GM19455 (cell line): Measurements from ENCODE around the gene PSMC6.

Source experiments
- ATAC-seq: cut with Tn5 transposase; IDR thresholded peaks from one replicate; pipeline ENCODE4 v1.9.1; 2021; ENCODE audit not compliant: unreplicated experiment

The PSMC6 gene

GRCh38 chr14:52706724-52707706 lies at the start of gene PSMC6:
Gene PSMC6, plus strand, starts transcription at chr14:52707200. Its CDS starts 20 bp downstream, at chr14:52707220.
- peak; percentile 99 for ATAC-seq

DNA sequence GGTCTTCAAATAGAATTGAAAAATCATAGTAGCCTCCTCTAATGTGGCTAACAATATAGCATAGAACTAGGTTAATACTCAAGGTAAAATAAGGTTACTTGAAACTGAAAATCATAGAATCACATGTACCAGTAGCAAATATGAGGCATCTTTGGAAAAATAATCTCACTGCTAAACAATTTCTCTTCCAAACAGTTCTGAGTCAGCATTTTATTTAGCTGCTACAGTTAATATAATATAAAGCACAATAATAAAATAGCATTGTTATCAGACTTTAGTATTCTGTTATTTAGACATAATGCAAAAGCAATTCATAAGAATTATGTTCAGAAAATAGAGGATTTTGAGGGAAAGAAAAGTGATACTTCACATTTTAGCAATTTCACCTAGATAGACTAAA lies 46.7 kb upstream of the PSMC6 start:
- ATAC-seq = no peak

DNA sequence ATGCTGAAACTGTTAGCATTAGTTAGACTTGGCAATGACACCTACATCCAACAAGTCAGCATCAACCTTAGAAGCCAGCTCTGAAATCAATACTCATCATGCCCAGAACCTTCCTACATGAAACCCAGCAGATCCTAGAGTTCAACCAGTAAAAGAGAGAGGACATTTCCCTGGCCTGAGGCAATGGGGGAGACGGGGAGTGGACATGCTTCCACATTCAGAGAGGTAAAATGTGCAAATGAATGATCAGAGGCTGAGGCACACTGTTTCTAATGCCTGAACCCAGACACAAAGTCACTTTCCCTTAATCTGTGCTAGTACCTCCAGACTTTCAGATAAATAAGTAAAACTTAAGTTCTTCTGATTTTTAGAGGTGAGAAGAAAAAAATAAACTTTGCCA lies 46.2 kb upstream of the PSMC6 start:
- no peak for ATAC-seq

- no peak for ATAC-seq
Measured at GRCh38 chr14:52661314-52661713, 45.7 kb upstream of the PSMC6 start.

GRCh38 chr14:52663850-52664249 lies 43.1 kb upstream of the PSMC6 start:
- ATAC-seq = no peak

DNA sequence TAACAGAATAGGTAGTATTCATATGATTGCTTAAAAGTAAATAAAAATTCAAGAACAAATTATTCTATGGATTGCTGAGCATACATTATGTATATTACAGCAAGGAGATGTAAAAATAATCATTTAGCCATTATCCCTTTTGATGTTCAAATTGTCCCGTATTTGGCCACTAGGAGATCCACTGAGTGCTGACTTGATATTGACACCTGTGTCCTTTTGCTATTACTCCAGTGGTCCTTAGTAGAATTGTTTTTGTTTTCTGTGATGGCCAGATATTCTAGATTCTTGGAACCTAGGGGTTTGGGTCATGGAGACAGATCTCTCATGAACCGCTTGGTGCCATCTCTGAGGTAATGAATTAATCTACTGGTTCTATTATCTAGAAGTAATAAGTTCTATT lies 28.4 kb upstream of the PSMC6 start:
- ATAC-seq = no peak

GRCh38 chr14:52683985-52684520 lies 22.9 kb upstream of the PSMC6 start:
- ATAC-seq = no peak

DNA sequence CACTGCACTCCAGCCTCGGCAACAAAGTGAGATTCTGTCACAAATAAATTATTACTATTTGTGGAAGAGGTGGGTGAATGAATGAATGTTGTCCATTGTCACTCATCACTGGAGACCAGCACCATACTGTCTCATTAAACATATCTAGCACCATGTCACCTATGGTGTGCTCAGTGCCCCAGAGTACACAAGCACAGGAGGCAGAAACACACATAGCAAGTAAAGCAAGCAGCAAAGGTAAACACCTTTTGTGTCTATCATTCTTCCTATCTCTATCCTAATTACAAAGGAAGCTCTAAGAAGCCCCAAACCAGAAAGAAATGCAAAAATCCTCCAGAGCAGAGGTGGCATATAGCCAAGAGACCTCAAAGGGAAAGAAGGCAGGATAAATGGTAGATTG lies 20.8 kb upstream of the PSMC6 start:
- ATAC-seq = no peak

DNA sequence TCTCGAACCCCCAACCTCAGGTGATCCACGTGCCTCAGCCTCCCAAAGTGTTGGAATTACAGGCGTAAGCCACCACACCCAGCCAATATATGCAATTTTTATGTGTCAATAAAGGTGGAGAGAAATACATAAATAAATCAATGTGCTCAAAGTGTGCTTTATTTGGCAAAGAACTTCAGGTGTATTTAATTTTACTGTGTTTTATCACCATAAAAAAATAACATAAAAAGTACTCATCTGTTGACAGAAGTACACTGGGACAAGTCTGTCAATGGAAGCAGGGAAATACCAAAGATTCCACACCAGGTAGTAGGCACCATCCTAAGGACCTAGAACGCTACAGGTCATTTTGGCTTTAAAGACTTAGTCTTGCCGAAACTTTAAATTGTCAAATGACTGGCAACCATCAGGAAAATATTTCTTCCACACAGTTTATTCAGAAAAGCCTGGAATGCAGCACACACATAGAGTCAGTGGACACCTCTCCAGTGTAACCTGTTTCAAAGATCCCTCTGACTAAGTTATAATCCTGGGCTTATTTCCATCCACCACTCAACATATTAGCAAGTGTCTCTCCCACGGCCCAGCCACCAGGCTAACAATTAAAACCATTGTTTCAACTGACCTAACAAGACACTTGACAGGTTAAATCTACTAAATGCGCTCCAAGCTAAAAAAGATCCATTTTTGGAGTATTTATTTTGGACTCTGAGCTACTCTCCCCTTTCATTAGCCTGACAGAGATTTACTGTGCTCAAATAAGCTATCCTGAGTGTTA lies 15.8 kb upstream of the PSMC6 start:
- no peak for ATAC-seq

DNA sequence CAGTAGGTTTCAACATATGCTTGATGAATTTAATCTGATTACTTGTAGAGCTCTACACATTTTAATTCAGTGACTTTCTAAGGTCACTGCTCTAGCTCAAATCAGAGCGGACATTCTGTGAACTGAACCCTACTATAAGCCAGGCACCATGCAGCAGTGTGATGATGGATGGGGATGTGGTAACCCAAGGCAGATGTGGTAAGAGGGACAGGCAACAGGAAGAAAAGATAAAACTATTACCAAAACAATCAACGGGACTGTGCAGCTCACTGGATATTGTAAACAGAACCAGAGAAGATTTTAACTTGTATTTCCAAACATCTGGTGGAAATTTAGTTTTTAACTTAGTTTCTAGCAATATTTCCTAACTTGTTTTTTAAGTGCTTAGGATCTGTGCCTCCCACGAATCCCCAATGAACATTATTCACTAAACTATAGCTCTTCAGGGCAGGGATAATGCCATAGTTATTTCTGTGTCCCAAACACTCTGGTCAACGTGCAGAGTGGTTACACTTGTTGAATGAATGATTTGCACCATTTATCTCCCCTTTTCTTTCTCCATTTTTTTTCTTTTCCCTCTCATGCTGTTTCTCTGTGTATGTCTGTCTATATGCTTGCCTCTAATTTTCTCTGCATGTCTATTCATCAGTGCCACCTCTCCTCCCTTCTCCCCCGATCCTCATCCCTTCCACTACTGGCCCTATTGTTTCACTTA lies 14.6 kb upstream of the PSMC6 start:
- no peak for ATAC-seq

GRCh38 chr14:52693036-52693435 lies 14.0 kb upstream of the PSMC6 start:
- ATAC-seq = no peak

- ATAC-seq = no peak
Measured at GRCh38 chr14:52693532-52693931, 13.5 kb upstream of the PSMC6 start.

GRCh38 chr14:52694761-52695480 lies 12.1 kb upstream of the PSMC6 start:
- ATAC-seq = peak; percentile 59

DNA sequence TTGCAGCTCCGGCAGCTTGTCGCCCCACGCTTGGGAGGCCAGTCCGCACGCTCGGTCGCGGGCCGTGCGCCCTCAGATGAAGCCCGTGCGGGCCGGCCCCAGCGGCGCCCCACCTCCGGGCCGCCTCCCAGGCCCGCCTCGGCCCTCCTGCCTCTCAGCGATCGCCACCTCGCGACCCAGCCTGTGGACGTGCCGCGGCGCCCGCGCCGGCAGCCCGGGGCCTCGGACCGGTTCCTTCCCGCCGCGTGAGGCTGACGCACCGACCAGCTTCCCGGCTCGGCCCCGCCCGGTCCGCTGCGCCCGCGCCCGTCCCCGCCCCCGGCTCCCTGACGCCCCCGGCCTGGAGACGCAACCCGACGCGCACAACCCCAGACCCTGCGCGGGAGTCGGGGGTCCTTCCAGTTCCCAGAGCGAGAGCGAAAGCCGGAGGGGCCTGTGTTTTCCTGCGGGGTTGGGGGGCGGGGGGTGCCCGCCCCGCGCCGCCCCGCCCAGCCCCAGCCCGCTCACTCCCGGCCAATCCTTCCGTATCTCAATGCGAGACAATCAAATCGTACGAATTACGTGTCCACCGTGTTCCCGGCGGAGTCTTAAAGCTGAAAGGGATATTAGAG lies 11.4 kb upstream of the PSMC6 start, which contains the start of gene ERO1A:
Gene ERO1A (minus strand): TSS at position 78 of the 611 bp plus-strand sequence. CDS start 77 bp downstream, at position 1.
- peak; percentile 65 for ATAC-seq

DNA sequence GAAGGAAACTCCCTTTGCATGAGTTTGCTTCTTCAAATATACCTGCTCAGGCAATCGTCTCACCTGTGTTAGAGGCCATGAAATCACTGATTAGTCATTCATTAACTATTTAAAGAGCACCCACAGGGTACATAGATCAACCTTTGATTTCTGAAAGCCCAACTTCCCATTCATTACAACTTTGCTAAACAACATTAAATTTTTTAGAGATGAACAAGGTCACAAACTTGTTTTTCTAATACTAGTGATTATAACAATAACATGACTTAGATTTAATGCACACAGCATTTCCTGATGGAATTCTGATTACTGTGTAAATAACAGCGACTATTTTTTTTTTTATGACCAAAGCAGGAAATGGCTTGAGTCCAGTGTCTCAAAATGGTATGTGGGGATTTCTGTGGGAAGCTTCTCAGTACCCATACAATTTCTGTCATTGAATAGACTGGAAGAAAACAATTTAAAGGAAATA lies 6.3 kb upstream of the PSMC6 start:
- no peak for ATAC-seq

DNA sequence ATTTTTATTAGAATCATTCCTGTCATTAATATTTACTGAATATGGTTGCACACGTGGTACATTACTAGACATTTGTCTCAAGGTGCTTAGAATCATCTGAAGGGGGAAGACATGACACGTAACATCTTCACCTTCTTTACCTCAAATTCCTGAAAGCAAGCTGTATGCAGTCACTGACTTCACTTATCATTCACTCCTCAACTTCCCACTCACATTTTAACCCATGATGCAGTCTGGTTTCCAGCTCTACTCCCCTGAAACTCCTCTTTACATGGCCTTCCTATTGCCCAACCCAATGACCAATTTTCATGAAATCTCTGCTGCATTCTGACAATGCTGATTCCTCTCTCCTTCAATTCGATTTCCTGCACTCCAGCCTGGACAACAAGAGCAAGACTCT lies 5.8 kb upstream of the PSMC6 start:
- no peak for ATAC-seq

GRCh38 chr14:52703225-52703624 lies 3.8 kb upstream of the PSMC6 start:
- ATAC-seq = no peak

GRCh38 chr14:52703664-52704063 lies 3.3 kb upstream of the PSMC6 start:
- ATAC-seq = no peak

GRCh38 chr14:52706286-52706685 lies 714 bp upstream of the PSMC6 start:
- no peak for ATAC-seq

DNA sequence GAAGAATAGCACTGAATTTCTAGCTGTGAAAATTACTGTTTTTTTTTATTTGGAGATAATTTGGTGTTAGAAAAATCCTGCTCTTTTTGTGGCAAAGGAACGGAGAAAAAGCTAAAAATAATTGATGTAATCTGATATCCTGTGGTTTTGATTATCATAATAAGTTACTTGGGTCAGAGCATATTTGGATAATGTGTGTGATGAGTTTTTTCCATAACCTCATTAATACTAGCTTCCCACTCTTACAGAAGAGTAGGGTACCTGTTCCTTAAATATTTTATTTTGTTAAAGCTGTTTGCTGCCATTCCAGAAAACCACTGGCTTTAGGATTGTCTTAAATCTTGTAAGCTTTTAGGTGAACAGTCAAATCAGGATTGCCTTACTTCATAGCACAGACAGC lies 4.7 kb downstream of the PSMC6 start:
- no peak for ATAC-seq
